ENCODE results near the gene PSMG4. TPM values are rescaled to one million over a fixed set of nuclear protein-coding genes. Genes with fewer than 3 reads are reported as not detected.

PSMG4 gene
- total and polyA plus RNA-seq, 2 donors (not counting 3 experiments of a cell fraction or from before 2014, with no cell fraction given) = 31.4 to 46.0 TPM

GRCh38 chr6:3268680-3269079 lies 9.9 kb downstream of the PSMG4 start:
- no peak overlapping the region for H2AFZ ChIP-seq (ENCODE audit: low read depth, low read length)
- H3K79me2 ChIP-seq (ENCODE audit: control insufficient read depth, insufficient read depth, low read length) = peaks cover 31% of the 10 kb centered on the region
- H3K27me3 ChIP-seq (ENCODE audit: control insufficient read depth in 2 of 2, insufficient read depth in 2 of 2, low read length in 2 of 2) = no peaks in the 10 kb centered on the region
- H3K4me2 ChIP-seq (ENCODE audit: insufficient read depth, low read length) = no peak overlapping the region
- H3K9me1 ChIP-seq (replicated peaks; ENCODE audit: control insufficient read depth, extremely low read depth, insufficient read depth, low read length) = no peaks in the 10 kb centered on the region
- H3K9ac ChIP-seq (replicated peaks; ENCODE audit: extremely low read depth, insufficient read depth, low read length) = no peak overlapping the region
- FAIRE-seq = no peak
- POLR2A ChIA-PET = no interaction called here
- no peaks in the 10 kb centered on the region for H4K20me1 ChIP-seq (replicated peaks; ENCODE audit: control insufficient read depth, extremely low read depth, insufficient read depth, low read length)
- H3K4me1 ChIP-seq (ENCODE audit: control insufficient read depth, extremely low read depth, insufficient read depth, low read length) = no peaks in the 10 kb centered on the region
- intact Hi-C loops (cut with micrococcal nuclease) = no loop called here
- CTCF ChIA-PET = no interaction called here
- no peak overlapping the region for H3K4me3 ChIP-seq (replicated peaks in 1 of 3; ENCODE audit: insufficient read depth in 1 of 3, low read depth in 1 of 3, low read length in 3 of 3)
- H3K9me3 ChIP-seq (replicated peaks; ENCODE audit: control insufficient read depth, insufficient read depth, low read length) = no peaks in the 10 kb centered on the region
- no peak overlapping the region for H3K27ac ChIP-seq (ENCODE audit: insufficient read depth, low read depth, low read length)
- no peak for DNase-seq (ENCODE audit: low read depth, low spot score)
- TF ChIP-seq POLR2A (IDR thresholded peaks at IDR 0.05; ENCODE audit: low read depth, low read length) (no peak), EZH2 (IDR thresholded peaks at IDR 0.05; ENCODE audit: borderline replicate concordance, low read depth, low read length, severe bottlenecking) (no peak), MAX (IDR thresholded peaks at IDR 0.05; ENCODE audit: insufficient read depth, insufficient read length) (no peak), CTCF (IDR thresholded peaks at IDR 0.05; ENCODE audit: extremely low read depth in 1 of 2, insufficient read depth in 1 of 2, low read depth in 1 of 2, low read length in 2 of 2) (no peak)
- peaks cover 6 to 32% of the 10 kb centered on the region in 2 experiments for H3K36me3 ChIP-seq (ENCODE audit: control insufficient read depth in 2 of 2, extremely low read depth in 1 of 2, insufficient read depth in 2 of 2, low read length in 2 of 2)
- dilution Hi-C loops (cut with MboI; ENCODE audit: extremely low pct_ligation_motif_present, low sequenced_read_pairs) = no loop called here
- BruUV-seq (replicated peaks) = no TSS peak

GRCh38 chr6:3269281-3269975 lies 10.7 kb downstream of the PSMG4 start:
- no peaks in the 10 kb centered on the region for H3K9me1 ChIP-seq (replicated peaks; ENCODE audit: control insufficient read depth, extremely low read depth, insufficient read depth, low read length)
- H2AFZ ChIP-seq (ENCODE audit: low read depth, low read length) = no peak overlapping the region
- TF ChIP-seq POLR2A (IDR thresholded peaks at IDR 0.05; ENCODE audit: low read depth, low read length) = no peak
- TF ChIP-seq GATA2 (IDR thresholded peaks at IDR 0.05; ENCODE audit: insufficient read depth, insufficient read length, low read depth, low read length) = no peak
- TF ChIP-seq MYC (IDR thresholded peaks at IDR 0.05; ENCODE audit: low read depth, low read length) = no peak
- TF ChIP-seq EZH2 (IDR thresholded peaks at IDR 0.05; ENCODE audit: borderline replicate concordance, low read depth, low read length, severe bottlenecking) = no peak
- TF ChIP-seq CTCF (IDR thresholded peaks at IDR 0.05; ENCODE audit: extremely low read depth in 1 of 2, insufficient read depth in 1 of 2, low read depth in 1 of 2, low read length in 2 of 2) = no peak
- TF ChIP-seq POLR2AphosphoS5 (IDR thresholded peaks at IDR 0.05; ENCODE audit: insufficient read depth, low read depth, low read length) = no peak
- TF ChIP-seq JUN (IDR thresholded peaks at IDR 0.05; ENCODE audit: borderline replicate concordance, insufficient read depth, insufficient read length, low read depth) = no peak
- TF ChIP-seq MAX (IDR thresholded peaks at IDR 0.05; ENCODE audit: insufficient read depth, insufficient read length) = no peak
- no peak for TF ChIP-seq FOS (IDR thresholded peaks at IDR 0.05; ENCODE audit: borderline replicate concordance, insufficient read depth, low read length)
- dilution Hi-C loops (cut with MboI; ENCODE audit: extremely low pct_ligation_motif_present, low sequenced_read_pairs) = no loop called here
- H3K4me1 ChIP-seq (ENCODE audit: control insufficient read depth, extremely low read depth, insufficient read depth, low read length) = no peaks in the 10 kb centered on the region
- DNase-seq (ENCODE audit: low read depth, low spot score) (no peak), FAIRE-seq (no peak)
- H3K79me2 ChIP-seq (ENCODE audit: control insufficient read depth, insufficient read depth, low read length) = peaks cover 24% of the 10 kb centered on the region
- no peaks in the 10 kb centered on the region for H3K27me3 ChIP-seq (ENCODE audit: control insufficient read depth in 2 of 2, insufficient read depth in 2 of 2, low read length in 2 of 2)
- ChIA-PET CTCF (no interaction called here), POLR2A (no interaction called here)
- H3K9ac ChIP-seq (replicated peaks; ENCODE audit: extremely low read depth, insufficient read depth, low read length) = no peak overlapping the region
- H3K4me2 ChIP-seq (ENCODE audit: insufficient read depth, low read length) = no peak overlapping the region
- H3K27ac ChIP-seq (ENCODE audit: insufficient read depth, low read depth, low read length) = no peak overlapping the region
- H3K4me3 ChIP-seq (replicated peaks in 1 of 3; ENCODE audit: insufficient read depth in 1 of 3, low read depth in 1 of 3, low read length in 3 of 3) = no peak overlapping the region
- intact Hi-C loops (cut with micrococcal nuclease) = no loop called here
- no peaks in the 10 kb centered on the region for H3K9me3 ChIP-seq (replicated peaks; ENCODE audit: control insufficient read depth, insufficient read depth, low read length)
- H4K20me1 ChIP-seq (replicated peaks; ENCODE audit: control insufficient read depth, extremely low read depth, insufficient read depth, low read length) = no peaks in the 10 kb centered on the region
- BruUV-seq (replicated peaks) = no TSS peak
- H3K36me3 ChIP-seq (ENCODE audit: control insufficient read depth in 2 of 2, extremely low read depth in 1 of 2, insufficient read depth in 2 of 2, low read length in 2 of 2) = peaks cover 3 to 28% of the 10 kb centered on the region in 2 experiments
